GM18907 (cell line): ENCODE measurements around the gene RASIP1.

Experiments
- ATAC-seq: cut with Tn5 transposase; IDR thresholded peaks from one replicate; pipeline ENCODE4 v1.9.1; 2021; ENCODE audit warnings: mild to moderate bottlenecking, moderate library complexity; ENCODE audit not compliant: unreplicated experiment

Gene RASIP1

GRCh38 chr19:48756686-48757085 lies 16.3 kb upstream of the RASIP1 start:
- no peak for ATAC-seq

GRCh38 chr19:48756212-48756611 lies 15.8 kb upstream of the RASIP1 start:
- no peak for ATAC-seq

- ATAC-seq: no peak
Measured at GRCh38 chr19:48755787-48756186, 15.4 kb upstream of the RASIP1 start.

- ATAC-seq: no peak
Measured at GRCh38 chr19:48755084-48755641, 14.8 kb upstream of the RASIP1 start, which contains the start of gene FGF21. FGF21 (plus strand) TSS chr19:48755524; CDS start chr19:48756237, 713 bp downstream.

GRCh38 chr19:48752496-48753365 lies 12.3 kb upstream of the RASIP1 start, which contains the start of gene FUT1:
FUT1 (minus strand) TSS chr19:48752641; CDS start chr19:48751281, 1,360 bp downstream.
- ATAC-seq: no peak

- ATAC-seq: no peak
Measured at GRCh38 chr19:48751845-48752495, 11.6 kb upstream of the RASIP1 start.

GRCh38 chr19:48750771-48751504 lies 10.5 kb upstream of the RASIP1 start:
- no peak for ATAC-seq

GRCh38 chr19:48750351-48750750 lies 9.9 kb upstream of the RASIP1 start:
- no peak for ATAC-seq

- ATAC-seq: no peak
Measured at GRCh38 chr19:48749571-48750198, 9.3 kb upstream of the RASIP1 start.

GRCh38 chr19:48746738-48747575 lies 6.5 kb upstream of the RASIP1 start, which contains the start of gene IZUMO1:
IZUMO1 (minus strand) TSS chr19:48746909; CDS start chr19:48745859, 1,050 bp downstream.
- ATAC-seq: no peak

- no peak for ATAC-seq
Measured at GRCh38 chr19:48746110-48746509, 5.7 kb upstream of the RASIP1 start.

- ATAC-seq: no peak
Measured at GRCh38 chr19:48745208-48745995, 5.0 kb upstream of the RASIP1 start.

- no peak for ATAC-seq
Measured at GRCh38 chr19:48742096-48742495, 1.7 kb upstream of the RASIP1 start.

- no peak for ATAC-seq
Measured at GRCh38 chr19:48741129-48741999, 954 bp upstream of the RASIP1 start.

GRCh38 chr19:48739404-48740163 lies 826 bp downstream of the RASIP1 start:
- no peak for ATAC-seq

- peak; percentile 82 for ATAC-seq
Measured at GRCh38 chr19:48738557-48739403, 1.6 kb downstream of the RASIP1 start.
